ENCODE measurements around the gene IMPDH1.

- TF ChIP-seq CTCF (IDR thresholded peaks at IDR 0.05) (no peak), POLR2A (IDR thresholded peaks at IDR 0.05) (no peak), EP300 (IDR thresholded peaks at IDR 0.05) (no peak)
Measured at GRCh38 chr7:128437426-128438332, 27.9 kb upstream of the IMPDH1 start.

Measured in ovary (tissue), 3 donors.